HG02763 (cell line): ENCODE data around the gene GDPD5.

Experiments used
- ATAC-seq: cut with Tn5 transposase; IDR thresholded peaks from one replicate; pipeline ENCODE4 v1.9.1; 2021; ENCODE audit warnings: mild to moderate bottlenecking, moderate library complexity; ENCODE audit not compliant: unreplicated experiment

GDPD5 gene, protein sequence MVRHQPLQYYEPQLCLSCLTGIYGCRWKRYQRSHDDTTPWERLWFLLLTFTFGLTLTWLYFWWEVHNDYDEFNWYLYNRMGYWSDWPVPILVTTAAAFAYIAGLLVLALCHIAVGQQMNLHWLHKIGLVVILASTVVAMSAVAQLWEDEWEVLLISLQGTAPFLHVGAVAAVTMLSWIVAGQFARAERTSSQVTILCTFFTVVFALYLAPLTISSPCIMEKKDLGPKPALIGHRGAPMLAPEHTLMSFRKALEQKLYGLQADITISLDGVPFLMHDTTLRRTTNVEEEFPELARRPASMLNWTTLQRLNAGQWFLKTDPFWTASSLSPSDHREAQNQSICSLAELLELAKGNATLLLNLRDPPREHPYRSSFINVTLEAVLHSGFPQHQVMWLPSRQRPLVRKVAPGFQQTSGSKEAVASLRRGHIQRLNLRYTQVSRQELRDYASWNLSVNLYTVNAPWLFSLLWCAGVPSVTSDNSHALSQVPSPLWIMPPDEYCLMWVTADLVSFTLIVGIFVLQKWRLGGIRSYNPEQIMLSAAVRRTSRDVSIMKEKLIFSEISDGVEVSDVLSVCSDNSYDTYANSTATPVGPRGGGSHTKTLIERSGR

GRCh38 chr11:75525433-75526191, at the start of gene GDPD5:
Gene GDPD5, minus strand, starts transcription at chr11:75525941. Its CDS starts 48,206 bp downstream, at chr11:75477735.
- peak; percentile 80 for ATAC-seq

DNA sequence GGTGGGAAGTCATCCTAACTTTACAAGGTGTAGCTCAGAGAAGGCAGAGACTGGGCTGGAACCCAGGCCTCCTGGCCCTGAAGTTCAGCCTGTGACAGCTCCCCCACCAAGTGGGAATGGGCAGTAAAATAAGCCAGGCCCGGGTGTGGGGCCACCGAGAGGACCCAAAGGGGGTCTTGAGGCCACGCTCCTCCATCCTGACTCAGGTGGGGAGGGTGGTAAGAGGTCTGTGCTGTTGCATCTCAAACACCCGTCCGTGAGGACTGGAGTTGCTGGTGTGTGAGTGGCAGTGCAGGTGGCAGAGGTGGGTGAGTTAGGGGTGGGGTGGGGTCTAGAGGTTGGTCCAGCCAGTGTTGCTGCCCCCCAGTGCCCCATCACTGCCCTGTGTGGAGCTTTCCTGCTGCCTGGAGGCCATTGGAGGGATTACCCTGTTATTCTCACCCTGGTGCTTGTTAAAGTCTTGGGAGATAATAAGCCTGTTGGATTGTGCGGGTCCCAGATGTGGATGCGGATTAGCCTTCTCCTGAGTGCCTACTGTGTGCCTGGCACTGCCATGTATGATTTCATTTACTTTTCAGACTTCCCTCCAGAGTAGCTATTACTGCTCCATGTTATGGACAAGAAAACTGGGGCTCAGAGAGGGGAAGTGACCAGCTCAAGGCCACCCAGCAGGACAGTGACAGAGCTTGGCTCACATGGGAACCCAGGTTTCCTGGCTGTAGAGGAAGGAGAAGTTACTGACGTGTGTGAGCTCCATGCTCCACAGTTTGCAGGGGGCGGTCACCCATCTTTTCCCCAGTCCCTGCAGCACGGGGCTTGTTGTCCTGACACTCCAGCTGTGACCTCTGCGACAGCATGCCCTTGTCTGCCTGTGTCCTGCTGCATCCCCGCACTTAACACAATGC, 49.2 kb upstream of the GDPD5 start:
- ATAC-seq: no peak

- no peak for ATAC-seq
Observed at GRCh38 chr11:75572744-75573143, 47.0 kb upstream of the GDPD5 start.

DNA sequence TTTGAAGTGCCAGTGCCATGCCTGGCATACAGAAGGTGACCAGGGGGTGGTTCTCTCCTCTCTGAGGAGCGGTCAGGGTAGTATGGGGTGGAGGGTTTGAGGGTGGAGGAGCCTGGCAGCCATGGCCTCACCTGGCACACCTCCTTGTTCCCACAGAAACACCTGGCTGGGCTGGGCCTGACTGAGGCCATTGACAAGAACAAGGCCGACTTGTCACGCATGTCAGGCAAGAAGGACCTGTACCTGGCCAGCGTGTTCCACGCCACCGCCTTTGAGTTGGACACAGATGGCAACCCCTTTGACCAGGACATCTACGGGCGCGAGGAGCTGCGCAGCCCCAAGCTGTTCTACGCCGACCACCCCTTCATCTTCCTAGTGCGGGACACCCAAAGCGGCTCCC, 45.9 kb upstream of the GDPD5 start:
- ATAC-seq: no peak

- ATAC-seq: no peak
Observed at GRCh38 chr11:75570559-75571139, 44.9 kb upstream of the GDPD5 start.

DNA sequence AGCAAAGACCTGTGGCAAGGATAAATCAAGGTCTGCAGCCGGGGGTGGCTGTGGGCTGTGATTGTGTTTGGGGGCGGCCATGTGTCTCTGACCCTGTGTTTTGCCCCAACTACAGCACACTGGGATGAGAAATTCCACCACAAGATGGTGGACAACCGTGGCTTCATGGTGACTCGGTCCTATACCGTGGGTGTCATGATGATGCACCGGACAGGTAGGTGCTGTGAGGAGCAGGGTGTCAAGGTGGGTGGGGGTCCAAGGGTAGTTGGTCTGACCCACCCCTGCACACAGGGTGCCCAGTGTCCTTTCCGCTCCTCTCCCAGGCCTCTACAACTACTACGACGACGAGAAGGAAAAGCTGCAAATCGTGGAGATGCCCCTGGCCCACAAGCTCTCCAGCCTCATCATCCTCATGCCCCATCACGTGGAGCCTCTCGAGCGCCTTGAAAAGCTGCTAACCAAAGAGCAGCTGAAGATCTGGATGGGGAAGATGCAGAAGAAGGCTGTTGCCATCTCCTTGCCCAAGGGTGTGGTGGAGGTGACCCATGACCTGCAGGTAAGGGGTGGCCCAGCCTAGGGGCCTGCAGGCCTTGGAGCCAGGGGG, 43.0 kb upstream of the GDPD5 start:
- no peak for ATAC-seq

DNA sequence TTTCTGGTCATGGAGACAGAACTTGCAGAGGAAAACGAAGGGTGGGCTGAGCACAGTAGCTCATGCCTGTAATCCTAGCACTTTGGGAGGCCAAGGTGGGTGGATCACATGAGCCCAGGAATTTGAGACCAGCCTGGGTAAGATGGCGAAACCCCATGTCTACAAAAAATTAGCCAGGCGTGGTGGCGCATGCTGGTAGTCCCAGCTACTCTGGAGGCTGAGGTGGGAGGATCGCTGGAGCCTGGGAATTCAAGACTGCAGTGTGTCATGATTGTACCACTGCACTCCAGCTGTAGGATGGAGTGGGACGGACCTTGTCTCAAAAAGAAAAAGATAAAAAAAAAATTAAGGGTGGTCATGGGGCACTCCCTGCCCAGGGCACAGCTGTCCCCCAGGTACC, 42.2 kb upstream of the GDPD5 start:
- no peak for ATAC-seq

DNA sequence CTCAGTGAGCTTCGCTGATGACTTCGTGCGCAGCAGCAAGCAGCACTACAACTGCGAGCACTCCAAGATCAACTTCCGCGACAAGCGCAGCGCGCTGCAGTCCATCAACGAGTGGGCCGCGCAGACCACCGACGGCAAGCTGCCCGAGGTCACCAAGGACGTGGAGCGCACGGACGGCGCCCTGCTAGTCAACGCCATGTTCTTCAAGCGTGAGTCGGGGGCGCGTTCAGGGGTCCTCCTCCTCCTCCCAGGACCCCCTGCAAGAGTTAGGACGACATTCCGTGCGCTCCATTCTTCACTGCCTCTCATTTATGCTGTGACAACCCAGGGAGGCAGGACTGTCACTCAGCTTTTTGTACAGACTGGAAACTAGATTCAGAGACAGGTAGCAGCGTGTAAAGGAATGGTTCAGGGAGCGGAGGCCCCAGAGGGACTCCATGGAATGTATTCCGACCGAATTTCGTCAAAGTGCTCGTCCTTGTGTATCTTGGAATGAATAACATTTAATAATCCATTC, 41.1 kb upstream of the GDPD5 start:
- no peak for ATAC-seq

GRCh38 chr11:75565916-75566762, 40.4 kb upstream of the GDPD5 start:
- no peak for ATAC-seq

- ATAC-seq: no peak
Observed at GRCh38 chr11:75565221-75565814, 39.6 kb upstream of the GDPD5 start.

GRCh38 chr11:75563978-75564552, 38.3 kb upstream of the GDPD5 start:
- ATAC-seq: no peak

DNA sequence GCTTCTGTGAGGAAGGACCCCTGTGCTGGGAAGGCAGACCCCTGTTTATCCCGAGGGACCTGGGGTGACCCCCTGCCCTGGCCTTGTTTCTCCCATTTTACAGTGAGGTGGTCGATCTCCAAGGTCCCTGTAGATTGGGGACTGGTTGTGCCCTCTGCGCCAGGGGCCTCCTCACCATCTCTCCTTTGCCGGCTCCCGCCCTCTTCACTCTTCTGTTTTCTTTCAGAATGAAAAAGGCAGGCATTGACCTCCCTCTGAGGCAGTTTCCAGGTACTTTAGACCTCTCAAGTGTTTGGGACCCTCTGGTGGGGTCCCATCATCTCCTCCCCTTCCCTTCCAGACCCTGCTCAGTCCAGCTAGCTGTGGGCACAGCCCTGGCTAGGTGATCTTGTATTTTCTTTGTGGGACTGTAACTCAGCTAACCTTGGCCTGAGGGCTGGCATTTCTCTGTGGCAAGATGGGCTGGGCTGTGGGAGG, 37.8 kb upstream of the GDPD5 start:
- ATAC-seq: no peak

DNA sequence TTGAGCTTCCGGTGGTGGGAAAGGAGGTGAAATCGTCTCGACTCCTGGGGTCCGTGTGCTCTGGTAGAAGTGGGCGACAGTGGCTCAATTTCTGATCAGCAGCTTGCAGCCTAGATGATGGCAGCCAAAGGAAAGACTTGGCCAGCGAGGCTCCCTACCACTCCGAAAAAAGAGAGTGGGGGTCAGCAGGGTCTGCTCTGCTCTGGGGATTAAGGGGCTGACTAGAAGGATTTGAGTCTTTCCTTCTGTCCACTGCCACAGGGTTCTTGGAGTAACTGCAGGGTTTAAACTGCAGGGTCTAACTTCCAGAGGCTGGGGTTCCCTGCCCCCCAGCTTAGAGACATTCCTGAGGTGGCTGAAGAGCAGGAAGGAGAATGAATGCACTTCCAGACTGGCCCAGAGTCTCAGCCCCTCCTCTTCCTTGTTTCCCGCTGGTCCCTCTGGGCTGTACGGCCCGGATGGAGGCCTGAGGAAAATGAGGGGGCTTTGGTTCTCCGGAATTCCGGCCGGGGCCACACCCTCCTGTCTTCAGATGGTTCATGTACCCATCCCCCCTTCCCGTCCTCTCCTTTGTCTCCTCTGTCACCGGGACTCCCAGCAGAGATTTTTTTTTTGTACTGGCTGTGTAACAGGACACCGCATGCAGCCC, 37.2 kb upstream of the GDPD5 start:
- no peak for ATAC-seq

- ATAC-seq: peak; percentile 61
Observed at GRCh38 chr11:75562048-75562835, 36.5 kb upstream of the GDPD5 start, which contains the start of gene SERPINH1. Gene SERPINH1, plus strand, starts transcription at chr11:75562253. Its CDS starts 4,097 bp downstream, at chr11:75566350.

- no peak for ATAC-seq
Observed at GRCh38 chr11:75561426-75562047, 35.8 kb upstream of the GDPD5 start.

DNA sequence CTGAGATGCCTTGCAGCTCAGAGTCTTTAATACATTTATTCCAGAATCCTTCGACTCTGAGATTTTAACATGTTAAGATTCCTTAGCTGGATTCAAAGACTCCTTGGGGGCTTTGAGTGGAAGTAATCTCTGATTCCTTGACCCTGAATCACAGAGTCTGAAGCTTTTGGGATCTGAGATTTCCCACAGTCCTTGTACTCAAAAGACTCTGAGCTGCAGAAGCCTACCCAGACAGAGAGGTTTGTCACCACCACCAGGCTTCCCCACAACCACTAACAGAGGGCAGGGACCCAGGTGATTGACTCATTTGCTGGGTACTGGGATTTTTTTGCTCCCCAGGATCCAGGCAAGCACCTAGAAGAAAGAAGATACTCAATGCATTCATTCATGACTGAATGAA, 34.9 kb upstream of the GDPD5 start:
- ATAC-seq: no peak
